Tibial artery (tissue), 4 donors: ENCODE results near the gene IGHMBP2.

Experiments
- DNase-seq, 2 donors: peaks; one replicate each; pipeline ENCODE4 v3.0.0-alpha.2; 2019
- H3K27ac ChIP-seq, 2 donors: fragments of 200-600 bp; sonication (generic) in 1 of 2; 1 replicate in 1 of 2; 2 replicates in 1 of 2; pipeline ENCODE4 v1.5.1; 2018 to 2019; ENCODE audit warnings: mild to moderate bottlenecking in 1 of 2
- H3K27me3 ChIP-seq, 2 donors: fragments of 200-600 bp; sonication (generic) in 1 of 2; one replicate each; pipeline versions ENCODE4 v1.5.1 to v1.6.0; 2016 to 2019
- H3K36me3 ChIP-seq, 3 donors: fragments of 200-600 bp; sonication (generic) in 2 of 3; one replicate each; pipeline ENCODE4 v1.5.1; 2016 to 2019; ENCODE audit warnings: mild to moderate bottlenecking in 2 of 3
- H3K4me1 ChIP-seq, 4 donors: fragments of 200-600 bp; sonication (generic) in 2 of 4; 1 replicate in 3 of 4; 2 replicates in 1 of 4; pipeline ENCODE4 v1.5.1; 2016 to 2019
- H3K4me3 ChIP-seq, 2 donors: fragments of 200-600 bp; sonication (generic) in 1 of 2; 1 replicate in 1 of 2; 2 replicates in 1 of 2; pipeline ENCODE4 v1.5.1; 2018 to 2019; ENCODE audit warnings: mild to moderate bottlenecking in 2 of 2
- H3K9me3 ChIP-seq, 3 donors: fragments of 200-600 bp; sonication (generic) in 1 of 3; one replicate each; pipeline ENCODE4 v1.5.1; 2016 to 2019
- intact Hi-C: fragments of 100-400 bp; cut with DNase I; formaldehyde crosslinking; loops from one replicate; pipeline ENCODE4 v1.15.0; 2023; ENCODE audit warnings: low total_unique reads
- TF ChIP-seq, protein P1 (sequence below), 2 experiments: fragments of 200-600 bp in 1 of 2; fragments of 450-650 bp in 1 of 2; IDR thresholded peaks; one replicate each; pipeline ENCODE4 v1.5.1; 2017 to 2019; ENCODE audit warnings: antibody characterized with exemption in 2 of 2, mild to moderate bottlenecking in 1 of 2, moderate library complexity in 1 of 2

IGHMBP2 gene

DNA sequence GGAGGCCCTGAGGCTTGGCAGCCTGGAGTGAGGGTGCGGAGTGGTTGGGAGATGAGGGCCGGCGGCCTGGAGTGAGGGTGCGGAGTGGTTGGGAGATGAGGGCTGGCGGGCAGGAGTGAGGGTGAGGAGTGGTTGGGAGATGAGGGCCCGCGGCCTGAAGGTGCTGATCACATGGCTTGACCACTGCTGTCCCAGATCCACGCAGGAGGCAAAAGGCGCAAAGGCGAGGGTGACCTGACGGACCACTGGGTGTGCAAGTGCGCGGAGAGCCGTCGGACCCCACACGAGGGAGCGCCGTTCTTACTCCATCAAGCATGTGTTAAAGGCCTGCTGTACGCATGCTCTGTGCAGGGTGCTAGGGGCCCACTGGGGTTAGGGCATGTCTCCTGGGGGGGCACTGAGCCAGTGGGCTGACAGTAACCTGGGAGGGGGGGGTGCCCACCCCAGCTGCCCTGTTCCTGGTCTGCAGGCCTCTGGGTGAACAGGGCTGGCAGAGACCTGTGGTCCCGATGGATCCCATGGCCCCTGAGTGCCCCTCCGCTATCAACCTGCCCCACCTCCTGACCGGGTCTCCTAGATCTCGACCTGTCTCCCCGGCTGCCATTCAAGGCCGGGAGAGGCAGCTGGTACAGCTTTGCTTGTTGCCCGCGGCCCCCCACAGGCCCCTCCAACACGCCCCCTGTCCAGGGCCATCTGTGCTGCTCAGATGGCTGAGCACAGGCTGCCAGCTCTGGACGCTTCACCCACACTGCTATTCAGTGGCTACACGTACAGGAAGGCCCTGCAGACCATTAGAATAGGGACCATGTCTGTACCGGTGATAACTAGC is 56.0 kb downstream of the IGHMBP2 start:
- no peak for DNase-seq
- TF ChIP-seq, protein P1, sequence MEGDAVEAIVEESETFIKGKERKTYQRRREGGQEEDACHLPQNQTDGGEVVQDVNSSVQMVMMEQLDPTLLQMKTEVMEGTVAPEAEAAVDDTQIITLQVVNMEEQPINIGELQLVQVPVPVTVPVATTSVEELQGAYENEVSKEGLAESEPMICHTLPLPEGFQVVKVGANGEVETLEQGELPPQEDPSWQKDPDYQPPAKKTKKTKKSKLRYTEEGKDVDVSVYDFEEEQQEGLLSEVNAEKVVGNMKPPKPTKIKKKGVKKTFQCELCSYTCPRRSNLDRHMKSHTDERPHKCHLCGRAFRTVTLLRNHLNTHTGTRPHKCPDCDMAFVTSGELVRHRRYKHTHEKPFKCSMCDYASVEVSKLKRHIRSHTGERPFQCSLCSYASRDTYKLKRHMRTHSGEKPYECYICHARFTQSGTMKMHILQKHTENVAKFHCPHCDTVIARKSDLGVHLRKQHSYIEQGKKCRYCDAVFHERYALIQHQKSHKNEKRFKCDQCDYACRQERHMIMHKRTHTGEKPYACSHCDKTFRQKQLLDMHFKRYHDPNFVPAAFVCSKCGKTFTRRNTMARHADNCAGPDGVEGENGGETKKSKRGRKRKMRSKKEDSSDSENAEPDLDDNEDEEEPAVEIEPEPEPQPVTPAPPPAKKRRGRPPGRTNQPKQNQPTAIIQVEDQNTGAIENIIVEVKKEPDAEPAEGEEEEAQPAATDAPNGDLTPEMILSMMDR (IDR thresholded peaks at IDR 0.05) = no peak
- Histone ChIP-seq H3K9me3 (no peaks in the 10 kb centered on the region), H3K4me3 (no peak overlapping the region), H3K27me3 (no peaks in the 10 kb centered on the region), H3K27ac (no peak overlapping the region), H3K36me3 (no peaks in the 10 kb centered on the region), H3K4me1 (peaks cover 0 to 8% (median 2%) of the 10 kb centered on the region in 4 donors)
- intact Hi-C loops = no loop called here

DNA sequence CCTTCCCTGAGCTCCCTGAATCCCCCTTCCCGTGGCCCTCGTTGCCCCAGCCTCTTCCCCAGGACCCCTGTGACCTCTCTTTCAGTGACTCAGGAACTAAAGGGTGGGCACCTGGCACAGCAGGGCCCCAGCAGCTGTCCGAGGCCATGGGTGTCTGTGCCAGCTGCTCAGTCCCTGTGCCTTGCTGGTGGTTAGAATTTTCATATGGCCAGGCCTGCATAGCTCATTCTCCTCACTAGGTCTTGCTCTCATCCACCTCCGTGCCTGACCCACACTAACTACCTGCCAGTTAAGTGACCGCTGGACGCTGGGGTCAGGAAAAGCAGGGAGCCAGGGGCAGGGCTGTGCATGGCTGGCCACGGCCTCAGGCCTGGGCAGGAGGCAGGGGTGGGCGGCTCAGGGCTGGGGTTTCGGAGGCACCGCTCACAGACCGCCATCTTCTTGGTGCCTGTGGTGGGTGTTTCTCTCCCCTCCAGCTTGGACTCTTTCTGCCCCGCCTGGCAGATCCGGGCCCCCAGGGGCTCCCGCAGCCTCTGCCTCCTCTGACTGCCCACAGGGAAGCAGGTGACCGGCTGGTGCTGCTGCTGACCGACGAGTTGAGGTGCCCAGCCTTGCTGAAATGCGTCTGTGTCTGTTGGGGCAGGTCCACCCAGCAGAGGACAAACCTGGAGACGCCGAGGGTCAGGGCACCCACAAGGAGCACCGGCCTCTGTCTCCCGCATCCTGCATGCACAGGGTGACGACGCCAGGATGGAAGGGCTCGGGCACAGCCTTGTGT is 56.8 kb downstream of the IGHMBP2 start:
- no peak for DNase-seq

GRCh38 chr11:68961245-68961644 is 57.6 kb downstream of the IGHMBP2 start:
- Histone ChIP-seq H3K4me1 (peaks cover 0 to 6% (median under 1%) of the 10 kb centered on the region in 4 donors), H3K4me3 (no peak overlapping the region), H3K36me3 (no peaks in the 10 kb centered on the region), H3K9me3 (no peaks in the 10 kb centered on the region), H3K27me3 (no peaks in the 10 kb centered on the region), H3K27ac (no peak overlapping the region)
- DNase-seq = no peak
- TF ChIP-seq, protein P1 (IDR thresholded peaks at IDR 0.05) = no peak
- intact Hi-C loops = no loop called here

More for the DNA sequence above, 56.8 kb downstream of the IGHMBP2 start:
- TF ChIP-seq, protein P1 (IDR thresholded peaks at IDR 0.05) = no peak
- Histone ChIP-seq H3K9me3 (no peaks in the 10 kb centered on the region), H3K4me1 (peaks cover 0 to 8% (median 2%) of the 10 kb centered on the region in 4 donors), H3K27me3 (no peaks in the 10 kb centered on the region), H3K4me3 (no peak overlapping the region), H3K27ac (no peak overlapping the region), H3K36me3 (no peaks in the 10 kb centered on the region)
- intact Hi-C loops = no loop called here

DNA sequence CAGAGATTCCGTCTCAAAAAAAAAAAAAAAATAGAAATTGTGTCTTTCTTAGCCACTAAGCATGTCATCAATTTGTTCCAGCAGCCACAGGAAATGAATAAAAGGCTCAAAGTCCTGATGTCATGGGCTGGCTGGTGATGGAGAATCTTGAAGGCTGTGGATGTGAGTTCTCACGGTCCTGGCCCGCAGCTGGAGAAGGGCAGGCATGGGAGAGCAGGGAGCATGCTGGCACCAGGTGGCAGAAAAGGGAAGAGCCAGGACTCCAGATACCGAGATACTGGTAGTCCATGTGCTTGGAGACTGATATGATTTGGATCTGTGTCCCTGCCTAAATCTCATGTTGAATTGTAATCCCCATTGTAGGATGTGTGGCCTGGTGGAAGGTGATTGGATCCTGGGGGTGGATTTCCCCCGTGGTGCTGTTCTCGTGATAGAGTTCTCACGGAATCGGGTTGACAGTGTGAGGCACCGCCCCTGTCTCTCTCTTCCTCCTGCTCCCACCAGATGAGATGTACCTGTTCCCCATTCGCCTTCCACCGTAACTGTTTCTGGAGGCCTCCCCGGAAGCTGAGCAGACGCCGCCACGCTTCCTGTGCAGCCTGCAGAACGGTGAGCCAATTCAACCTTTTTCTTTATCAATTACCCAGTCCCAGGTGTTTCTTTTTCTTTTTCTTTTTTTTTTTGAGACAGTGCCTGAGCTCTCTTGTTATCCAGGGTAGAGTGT is 59.0 kb downstream of the IGHMBP2 start:
- H3K27me3 ChIP-seq = no peaks in the 10 kb centered on the region
- no peaks in the 10 kb centered on the region for H3K9me3 ChIP-seq
- H3K4me1 ChIP-seq = no peaks in the 10 kb centered on the region
- H3K36me3 ChIP-seq = no peaks in the 10 kb centered on the region
- H3K4me3 ChIP-seq = no peak overlapping the region
- intact Hi-C loops = no loop called here
- TF ChIP-seq, protein P1 (IDR thresholded peaks at IDR 0.05) = peak; percentile 37 to 46
- peak in 1 of 2 donors; percentile 71 for DNase-seq
- H3K27ac ChIP-seq = no peak overlapping the region

DNA sequence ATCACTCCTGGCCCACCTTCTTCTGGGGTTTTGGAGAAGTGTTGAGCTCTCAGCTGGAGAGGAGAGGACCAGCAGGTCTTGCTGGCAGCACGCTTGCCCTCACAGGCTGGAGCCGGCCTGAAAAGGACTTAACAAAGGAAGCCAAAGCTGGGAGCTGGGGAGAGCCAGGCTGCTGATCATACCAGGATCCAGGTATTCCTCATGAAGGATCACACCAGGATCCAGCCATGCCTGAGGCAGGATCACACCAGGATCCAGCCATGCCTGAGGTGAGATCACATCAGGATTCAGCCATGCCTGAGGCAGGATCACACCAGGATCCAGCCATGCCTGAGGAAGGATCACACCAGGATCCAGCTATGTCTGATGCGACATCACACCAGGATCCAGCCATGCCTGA is 60.1 kb downstream of the IGHMBP2 start:
- TF ChIP-seq, protein P1 (IDR thresholded peaks at IDR 0.05) = no peak
- H3K27me3 ChIP-seq = no peaks in the 10 kb centered on the region
- H3K4me3 ChIP-seq = no peak overlapping the region
- H3K36me3 ChIP-seq = no peaks in the 10 kb centered on the region
- DNase-seq = peak in 1 of 2 donors; percentile 31
- H3K9me3 ChIP-seq = no peaks in the 10 kb centered on the region
- H3K4me1 ChIP-seq = peaks cover 0 to 5% (median 1%) of the 10 kb centered on the region in 4 donors
- intact Hi-C loops = no loop called here
- no peak overlapping the region for H3K27ac ChIP-seq
